DOHH2 (cell line): ENCODE results near the gene RAPGEF3.
A peak's percentile ranks its signal among the peaks of the same experiment; 100 is the strongest.

Experiments
- CTCF ChIP-seq: fragments of 200-600 bp; sonication (generic); IDR thresholded peaks from one replicate; pipeline ENCODE4 v1.5.1; 2014; ENCODE audit warnings: antibody characterized with exemption, mild to moderate bottlenecking, low read depth, low read length; ENCODE audit not compliant: poor library complexity, severe bottlenecking
- EZH2phosphoT487 ChIP-seq: fragments of 200-600 bp; sonication (generic); IDR thresholded peaks from 2 replicates; pipeline ENCODE4 v1.6.1; 2017; ENCODE audit warnings: borderline replicate concordance, mild to moderate bottlenecking, antibody characterized with exemption, low read length, moderate library complexity, mixed read lengths

- TF ChIP-seq CTCF: peak; percentile 83
- TF ChIP-seq EZH2phosphoT487: no peak
Observed at GRCh38 chr12:47715393-47715876, 43.2 kb downstream of the RAPGEF3 start.
